ENCODE results near the gene MAN2C1.
"Not testable (repeated sequence)": the region's sequence is repeated elsewhere in the genome, so short reads cannot be mapped to it uniquely, and the experiment has no call there.

Gene MAN2C1

DNA sequence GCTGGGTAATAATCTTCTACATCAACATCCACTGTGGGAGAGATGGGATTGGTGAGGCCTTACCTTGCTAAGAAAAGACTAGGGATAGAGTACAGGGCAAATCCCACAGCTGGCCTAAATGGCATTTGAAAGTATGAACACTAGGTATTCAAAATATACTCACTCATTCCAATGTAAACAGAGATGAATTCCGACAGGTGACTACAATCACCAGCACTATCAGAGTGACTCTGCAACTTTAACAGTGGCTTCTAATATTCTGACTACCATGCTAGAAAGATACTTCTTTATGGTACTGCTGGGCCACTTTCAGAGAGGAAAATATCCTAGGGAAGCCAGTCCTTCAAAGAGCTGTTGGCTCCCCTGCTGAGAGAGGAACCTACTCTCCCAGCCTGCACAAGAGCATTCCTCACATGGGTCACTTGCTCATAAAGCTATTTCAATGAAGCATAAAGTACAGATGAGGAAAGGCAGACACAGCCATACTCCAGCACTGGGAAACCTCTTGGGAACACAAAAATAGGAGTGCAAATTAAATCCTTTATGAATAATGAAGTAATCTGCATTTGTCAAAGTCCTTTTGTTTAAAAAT, 21.5 kb upstream of the MAN2C1 start:
- TF ChIP-seq, protein P1, sequence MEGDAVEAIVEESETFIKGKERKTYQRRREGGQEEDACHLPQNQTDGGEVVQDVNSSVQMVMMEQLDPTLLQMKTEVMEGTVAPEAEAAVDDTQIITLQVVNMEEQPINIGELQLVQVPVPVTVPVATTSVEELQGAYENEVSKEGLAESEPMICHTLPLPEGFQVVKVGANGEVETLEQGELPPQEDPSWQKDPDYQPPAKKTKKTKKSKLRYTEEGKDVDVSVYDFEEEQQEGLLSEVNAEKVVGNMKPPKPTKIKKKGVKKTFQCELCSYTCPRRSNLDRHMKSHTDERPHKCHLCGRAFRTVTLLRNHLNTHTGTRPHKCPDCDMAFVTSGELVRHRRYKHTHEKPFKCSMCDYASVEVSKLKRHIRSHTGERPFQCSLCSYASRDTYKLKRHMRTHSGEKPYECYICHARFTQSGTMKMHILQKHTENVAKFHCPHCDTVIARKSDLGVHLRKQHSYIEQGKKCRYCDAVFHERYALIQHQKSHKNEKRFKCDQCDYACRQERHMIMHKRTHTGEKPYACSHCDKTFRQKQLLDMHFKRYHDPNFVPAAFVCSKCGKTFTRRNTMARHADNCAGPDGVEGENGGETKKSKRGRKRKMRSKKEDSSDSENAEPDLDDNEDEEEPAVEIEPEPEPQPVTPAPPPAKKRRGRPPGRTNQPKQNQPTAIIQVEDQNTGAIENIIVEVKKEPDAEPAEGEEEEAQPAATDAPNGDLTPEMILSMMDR (IDR thresholded peaks at IDR 0.05; ENCODE audit: low read depth, low read length): no peak
- DNase-seq: no peak
- no peaks in the 10 kb centered on the region for H3K9me3 ChIP-seq
- no peaks in the 10 kb centered on the region for H3K4me1 ChIP-seq
- no peaks in the 10 kb centered on the region for H3K27me3 ChIP-seq
- H3K36me3 ChIP-seq: peaks cover 62% of the 10 kb centered on the region
- no peak overlapping the region for H3K4me3 ChIP-seq (ENCODE audit: low read depth, low read length)

DNA sequence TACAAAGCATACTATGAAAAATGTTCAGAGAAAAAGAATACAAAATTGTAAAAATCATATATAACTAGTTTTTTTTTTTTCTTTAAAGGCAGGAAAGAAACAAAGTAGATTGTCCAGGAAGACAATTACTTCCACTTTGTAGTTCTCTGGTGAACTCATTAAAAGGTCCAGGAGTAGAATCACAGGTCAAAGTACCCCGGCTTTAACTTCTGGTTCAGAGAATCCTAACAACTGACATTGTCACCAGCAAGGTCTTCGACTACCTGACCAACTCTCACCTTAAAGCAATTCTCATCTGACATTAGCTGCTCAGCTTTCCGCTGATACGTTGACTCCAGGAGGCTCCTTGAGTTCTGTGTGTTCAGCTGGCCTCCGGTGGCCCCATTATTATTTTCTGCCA, 15.6 kb upstream of the MAN2C1 start:
- not testable (repeated sequence) for DNase-seq; H3K4me1 ChIP-seq; H3K27me3 ChIP-seq; H3K9me3 ChIP-seq; H3K4me3 ChIP-seq (ENCODE audit: low read depth, low read length)
- H3K36me3 ChIP-seq: peaks cover 53% of the 10 kb centered on the region

DNA sequence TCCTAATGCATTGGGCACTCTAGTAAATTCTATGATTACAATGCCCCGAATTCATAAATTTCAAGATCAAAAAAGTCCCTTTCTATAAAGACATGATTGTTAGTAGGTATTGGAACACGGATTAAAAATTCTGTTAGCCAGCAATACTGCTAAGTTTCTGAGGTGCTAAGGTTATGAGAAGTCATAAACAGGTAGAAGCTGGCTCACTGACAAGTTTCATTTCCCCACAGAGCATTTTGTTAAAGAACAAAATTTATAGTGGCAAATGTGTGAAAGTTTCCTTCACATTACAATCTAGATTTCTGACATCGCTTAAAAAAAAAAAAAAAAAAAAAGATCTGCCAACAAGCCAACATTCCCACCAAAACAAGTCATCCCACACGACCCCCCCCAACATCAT, 12.4 kb upstream of the MAN2C1 start:
- Histone ChIP-seq H3K36me3 (peaks cover 50% of the 10 kb centered on the region), H3K9me3 (no peaks in the 10 kb centered on the region)
- TF ChIP-seq, protein P1 (IDR thresholded peaks at IDR 0.05; ENCODE audit: low read depth, low read length): no peak

DNA sequence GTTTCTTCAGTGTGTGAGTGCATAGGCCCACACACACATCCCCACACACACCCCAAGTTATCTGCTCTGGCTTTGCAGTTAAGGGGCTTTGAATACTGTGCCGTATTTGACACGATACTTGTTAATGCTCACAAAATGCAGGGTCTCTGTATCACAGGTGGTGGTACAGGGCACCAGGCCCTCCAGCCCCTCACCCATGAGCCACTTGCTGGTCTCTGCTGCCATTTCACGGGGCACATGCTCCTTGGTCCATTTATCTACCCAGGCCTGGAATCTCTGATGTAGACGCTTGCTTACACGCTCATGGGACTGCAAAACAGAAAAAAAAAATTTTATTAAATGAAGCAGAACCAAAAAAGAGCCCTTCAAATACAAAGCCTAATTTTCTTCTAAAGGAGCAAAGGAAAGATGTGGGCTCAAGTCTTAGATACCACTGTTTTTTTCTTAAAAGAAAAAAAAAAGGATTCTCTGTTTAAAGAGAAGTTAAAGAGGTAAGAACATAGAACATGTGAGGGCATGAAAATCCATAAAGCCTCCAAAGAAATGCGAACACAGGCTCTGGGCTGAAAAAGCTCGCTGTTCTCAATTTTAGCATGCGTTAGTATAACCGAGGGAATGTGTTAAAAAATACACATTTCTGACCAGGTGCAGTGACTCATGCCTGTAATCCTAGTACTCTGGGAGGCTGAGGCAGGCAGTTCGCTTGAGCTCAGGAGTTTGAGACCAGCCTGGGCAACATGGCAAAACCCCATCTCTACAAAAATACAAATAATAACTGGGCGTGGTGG, 3.7 kb upstream of the MAN2C1 start:
- no peak overlapping the region for H3K4me3 ChIP-seq (ENCODE audit: low read depth, low read length)
- no peaks in the 10 kb centered on the region for H3K4me1 ChIP-seq
- TF ChIP-seq, protein P1 (IDR thresholded peaks at IDR 0.05; ENCODE audit: low read depth, low read length): no peak
- H3K27me3 ChIP-seq: no peaks in the 10 kb centered on the region
- H3K36me3 ChIP-seq: peaks cover 28% of the 10 kb centered on the region
- no peak for DNase-seq
- H3K9me3 ChIP-seq: no peaks in the 10 kb centered on the region

More for the DNA sequence above, 12.4 kb upstream of the MAN2C1 start:
- Histone ChIP-seq H3K4me3 (ENCODE audit: low read depth, low read length) (no peak overlapping the region), H3K4me1 (no peaks in the 10 kb centered on the region), H3K27me3 (no peaks in the 10 kb centered on the region)
- DNase-seq: no peak

DNA sequence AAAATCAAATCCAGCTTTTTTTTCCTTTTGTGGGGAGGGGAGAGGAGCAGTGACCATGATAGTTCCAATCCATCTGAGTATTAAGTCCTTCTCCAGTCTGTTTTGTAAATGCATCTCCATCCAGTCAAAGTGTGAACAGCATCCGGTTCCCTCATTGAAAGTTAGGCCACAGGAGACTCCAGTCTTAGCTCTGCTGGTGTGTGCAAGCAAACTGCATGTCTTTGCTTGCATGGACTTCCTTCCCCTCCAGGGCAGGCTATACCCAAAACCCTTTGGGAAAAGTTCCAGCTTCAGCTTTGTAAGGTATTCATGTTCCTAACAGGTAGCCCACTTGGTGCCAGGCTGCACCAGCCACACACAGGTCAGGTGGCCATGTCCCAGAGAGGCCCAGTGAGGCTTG, 3.1 kb upstream of the MAN2C1 start:
- no peaks in the 10 kb centered on the region for H3K4me1 ChIP-seq
- H3K36me3 ChIP-seq: peaks cover 31% of the 10 kb centered on the region
- no peaks in the 10 kb centered on the region for H3K9me3 ChIP-seq
- no peak overlapping the region for H3K4me3 ChIP-seq (ENCODE audit: low read depth, low read length)
- no peak for DNase-seq
- TF ChIP-seq, protein P1 (IDR thresholded peaks at IDR 0.05; ENCODE audit: low read depth, low read length): no peak
- no peaks in the 10 kb centered on the region for H3K27me3 ChIP-seq

DNA sequence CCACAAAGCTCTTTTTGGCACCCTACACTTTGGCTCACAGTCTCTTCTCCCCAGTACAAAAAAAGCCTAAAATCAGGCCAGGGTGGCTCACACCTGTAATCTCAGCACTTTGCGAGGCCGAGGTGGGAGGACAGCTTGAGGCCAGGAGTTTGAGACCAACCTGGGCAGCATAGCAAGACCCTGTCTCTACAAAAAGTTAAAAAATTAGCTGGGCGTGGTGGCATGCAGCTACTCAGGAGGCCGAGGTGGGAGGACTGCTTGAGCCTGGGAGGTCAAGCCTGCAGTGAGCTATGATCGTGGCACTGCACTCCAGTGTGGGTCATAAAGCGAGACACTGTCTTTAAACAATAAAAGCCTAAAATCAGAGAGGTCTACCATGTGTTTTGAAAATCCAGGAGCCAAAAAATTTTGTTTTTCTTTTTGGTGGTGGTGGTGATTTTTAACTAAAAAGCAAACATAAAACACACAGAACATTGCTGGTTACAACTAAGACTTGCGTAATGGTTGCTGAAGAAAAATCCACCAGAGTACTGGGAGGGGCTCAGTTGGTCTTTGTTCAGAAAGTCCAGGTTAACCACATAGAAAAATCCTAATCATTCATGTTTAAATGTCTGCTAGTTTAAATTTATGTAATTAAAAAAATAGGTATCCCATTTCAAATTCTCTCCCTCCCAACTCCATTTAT, 1.6 kb upstream of the MAN2C1 start:
- Histone ChIP-seq H3K4me3 (ENCODE audit: low read depth, low read length) (no peak overlapping the region), H3K36me3 (peaks cover 30% of the 10 kb centered on the region), H3K27me3 (no peaks in the 10 kb centered on the region), H3K9me3 (no peaks in the 10 kb centered on the region), H3K4me1 (no peaks in the 10 kb centered on the region)
- DNase-seq: no peak
- TF ChIP-seq, protein P1 (IDR thresholded peaks at IDR 0.05; ENCODE audit: low read depth, low read length): no peak

Data from BE2C (cell line).